ENCODE results near the gene MYO5C.

GRCh38 chr15:52183562-52184173 lies 111.9 kb downstream of the MYO5C start:
- TF ChIP-seq POLR2A (IDR thresholded peaks at IDR 0.05; ENCODE audit: low read depth) (no peak), CTCF (IDR thresholded peaks at IDR 0.05) (peak in 2 of 3 experiments; percentile 39 to 61), POLR2AphosphoS5 (IDR thresholded peaks at IDR 0.05) (no peak)
